Panc1 (cell line): ENCODE measurements around the gene MYBPHL.

ENCODE experiments used
- CTCF ChIP-seq: fragments of 450-650 bp; IDR thresholded peaks from 2 replicates; pipeline ENCODE4 v1.5.1; 2017; ENCODE audit warnings: mild to moderate bottlenecking
- TCF7L2 ChIP-seq: IDR thresholded peaks from 2 replicates; pipeline ENCODE4 v1.6.1; 2011; ENCODE audit warnings: mild to moderate bottlenecking, low read depth, low read length, inconsistent platforms

- TF ChIP-seq CTCF: no peak
- TF ChIP-seq TCF7L2: no peak
Measured at GRCh38 chr1:109243221-109243620, 63.6 kb downstream of the MYBPHL start.
